Fibroblast of pulmonary artery (primary cell): ENCODE results near the gene KRTAP21-1.
"Not testable (repeated sequence)": the region's sequence is repeated elsewhere in the genome, so short reads cannot be mapped to it uniquely, and the experiment has no call there.

Experiments used
- DNase-seq: peaks from one replicate; pipeline ENCODE4 v3.0.0-alpha.2; 2010; ENCODE audit warnings: low read depth
- H3K4me3 ChIP-seq: replicated peaks from 2 replicates; pipeline ENCODE4 v1.5.1; 2011; ENCODE audit warnings: low read depth, mild to moderate bottlenecking, control low read depth, low read length, moderate library complexity
- TF ChIP-seq, protein P1 (sequence below): IDR thresholded peaks from 2 replicates; pipeline ENCODE4 v1.5.1; 2011; ENCODE audit warnings: mild to moderate bottlenecking, control low read depth, low read length, inconsistent platforms; ENCODE audit errors: missing control alignments

The KRTAP21-1 gene

DNA sequence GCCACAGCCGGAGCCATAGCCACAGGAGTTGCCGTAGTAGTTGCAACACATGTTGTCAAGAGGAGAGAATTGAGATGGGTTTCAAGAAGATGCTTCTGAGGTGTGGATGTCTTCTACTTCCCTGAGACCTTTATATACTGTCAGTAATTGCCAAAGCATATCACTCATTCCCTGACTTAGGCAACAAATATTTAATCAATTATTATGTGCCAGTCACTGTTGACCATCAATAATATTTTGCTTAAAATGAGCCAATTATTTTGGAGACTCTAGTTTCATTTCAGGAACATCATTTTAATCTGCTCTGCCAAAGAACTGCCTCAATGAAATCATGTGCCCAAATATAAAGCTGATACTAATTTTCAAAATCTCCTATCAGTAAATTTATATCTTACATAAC is at the start of gene KRTAP21-1:
Gene KRTAP21-1 (minus strand): TSS at position 101 of the 400 bp plus-strand sequence. CDS start 50 bp downstream, at position 51.
- not testable (repeated sequence) for DNase-seq, H3K4me3 ChIP-seq

DNA sequence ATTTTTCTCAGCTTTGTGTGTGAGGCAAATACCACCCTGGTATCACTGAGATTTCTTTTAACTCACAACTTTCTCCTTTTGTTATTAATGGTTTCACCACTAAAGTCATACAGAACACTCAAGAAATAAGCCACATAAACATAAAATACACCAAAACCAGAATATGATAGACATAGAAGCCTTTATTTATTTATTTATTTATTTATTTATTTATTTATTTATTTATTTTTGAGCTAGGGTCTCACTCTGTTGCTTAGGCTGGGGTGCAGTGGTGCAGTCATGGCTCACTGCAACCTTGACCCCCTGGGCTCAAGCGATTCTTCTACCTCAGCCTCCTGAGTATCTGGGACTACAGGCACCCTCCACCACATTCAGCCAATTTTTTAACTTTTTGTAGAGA is 45.4 kb upstream of the KRTAP21-1 start:
- no peak for DNase-seq
- TF ChIP-seq, protein P1, sequence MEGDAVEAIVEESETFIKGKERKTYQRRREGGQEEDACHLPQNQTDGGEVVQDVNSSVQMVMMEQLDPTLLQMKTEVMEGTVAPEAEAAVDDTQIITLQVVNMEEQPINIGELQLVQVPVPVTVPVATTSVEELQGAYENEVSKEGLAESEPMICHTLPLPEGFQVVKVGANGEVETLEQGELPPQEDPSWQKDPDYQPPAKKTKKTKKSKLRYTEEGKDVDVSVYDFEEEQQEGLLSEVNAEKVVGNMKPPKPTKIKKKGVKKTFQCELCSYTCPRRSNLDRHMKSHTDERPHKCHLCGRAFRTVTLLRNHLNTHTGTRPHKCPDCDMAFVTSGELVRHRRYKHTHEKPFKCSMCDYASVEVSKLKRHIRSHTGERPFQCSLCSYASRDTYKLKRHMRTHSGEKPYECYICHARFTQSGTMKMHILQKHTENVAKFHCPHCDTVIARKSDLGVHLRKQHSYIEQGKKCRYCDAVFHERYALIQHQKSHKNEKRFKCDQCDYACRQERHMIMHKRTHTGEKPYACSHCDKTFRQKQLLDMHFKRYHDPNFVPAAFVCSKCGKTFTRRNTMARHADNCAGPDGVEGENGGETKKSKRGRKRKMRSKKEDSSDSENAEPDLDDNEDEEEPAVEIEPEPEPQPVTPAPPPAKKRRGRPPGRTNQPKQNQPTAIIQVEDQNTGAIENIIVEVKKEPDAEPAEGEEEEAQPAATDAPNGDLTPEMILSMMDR = no peak
- no peak overlapping the region for H3K4me3 ChIP-seq

DNA sequence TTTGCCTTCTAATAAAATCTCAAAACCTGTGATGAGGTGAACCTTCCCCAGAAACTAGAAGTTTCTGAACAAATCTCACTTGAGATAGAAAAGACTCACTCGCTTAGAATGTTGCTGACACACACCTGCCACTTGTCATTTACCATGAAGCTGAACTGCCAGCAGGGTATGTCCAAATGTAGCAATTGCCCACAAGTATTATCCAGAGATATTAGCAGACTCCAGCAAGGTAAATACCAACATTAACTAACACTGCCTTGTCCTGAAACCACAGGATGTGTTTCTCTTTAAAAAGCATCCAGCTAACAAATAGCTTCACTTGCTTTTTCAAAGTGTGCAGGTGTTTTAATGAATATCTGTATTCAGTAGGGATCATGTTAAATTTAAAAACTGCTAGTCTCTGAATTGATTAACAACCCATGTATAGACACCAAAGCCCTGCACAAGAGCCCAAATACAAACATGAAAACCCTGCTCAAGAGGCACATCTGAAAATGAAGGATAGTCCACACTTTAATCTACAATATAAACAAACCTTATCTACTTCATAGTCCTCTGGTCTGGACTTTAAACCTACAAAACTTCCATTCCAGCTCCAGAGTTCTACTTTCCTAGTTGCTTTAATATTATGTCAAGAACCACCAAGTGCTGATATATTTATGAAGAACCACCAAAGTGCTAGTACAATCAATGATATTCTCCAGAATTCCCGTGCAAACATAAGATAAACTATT is 38.5 kb upstream of the KRTAP21-1 start:
- DNase-seq = no peak
- TF ChIP-seq, protein P1 = no peak
- H3K4me3 ChIP-seq = no peak overlapping the region

DNA sequence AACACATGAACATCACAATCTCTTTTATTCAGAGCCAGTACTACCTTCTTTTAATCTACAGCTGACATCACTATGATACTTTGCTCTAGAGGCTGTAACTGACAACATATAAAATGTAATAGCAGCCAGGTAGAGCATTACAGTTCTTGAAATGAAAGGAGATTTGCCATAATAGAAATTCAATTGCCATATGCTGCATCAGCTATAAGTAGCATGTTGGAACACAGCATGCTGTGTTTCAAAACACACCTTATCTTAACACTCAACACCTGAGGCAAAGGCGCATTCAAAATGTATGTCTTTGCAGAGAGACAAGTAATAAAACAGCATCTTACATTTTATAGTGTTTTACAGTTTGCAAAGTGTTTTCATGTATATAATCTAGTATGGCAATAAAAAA is 24.0 kb upstream of the KRTAP21-1 start:
- DNase-seq = no peak
- H3K4me3 ChIP-seq = no peak overlapping the region
- TF ChIP-seq, protein P1 = no peak

DNA sequence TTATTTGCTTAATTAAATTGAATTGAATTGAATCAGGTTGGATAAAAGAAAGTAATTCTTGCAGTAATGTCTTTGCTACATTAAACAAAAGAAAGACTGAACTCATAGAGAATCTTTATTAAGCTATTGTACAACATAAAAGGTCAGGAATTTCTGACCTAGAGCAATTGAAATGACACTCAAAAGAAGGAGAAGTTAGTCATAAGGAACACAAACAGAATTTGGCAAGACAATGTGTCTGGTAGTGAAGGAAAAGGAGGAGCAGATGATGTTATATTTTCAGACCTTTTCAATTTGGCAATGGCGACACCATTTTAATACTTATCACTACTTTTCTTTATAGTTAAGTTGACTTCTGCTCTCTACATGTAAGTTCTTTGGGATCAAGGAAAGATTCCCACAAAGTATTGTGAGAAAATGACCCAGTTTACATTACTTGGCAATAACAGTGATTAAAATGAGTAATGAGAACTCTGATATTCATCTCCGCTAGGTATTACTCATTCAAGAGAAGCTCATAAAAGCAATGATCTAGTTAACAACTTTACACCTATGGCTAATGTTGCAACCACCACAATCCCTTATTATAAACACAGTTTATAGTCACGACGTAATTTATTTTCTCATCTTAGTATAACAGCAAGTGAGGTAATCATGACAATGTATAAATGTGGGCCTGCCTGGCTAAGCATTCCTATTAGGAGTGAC is 14.7 kb upstream of the KRTAP21-1 start:
- TF ChIP-seq, protein P1 = no peak
- DNase-seq = no peak
- H3K4me3 ChIP-seq = no peak overlapping the region

DNA sequence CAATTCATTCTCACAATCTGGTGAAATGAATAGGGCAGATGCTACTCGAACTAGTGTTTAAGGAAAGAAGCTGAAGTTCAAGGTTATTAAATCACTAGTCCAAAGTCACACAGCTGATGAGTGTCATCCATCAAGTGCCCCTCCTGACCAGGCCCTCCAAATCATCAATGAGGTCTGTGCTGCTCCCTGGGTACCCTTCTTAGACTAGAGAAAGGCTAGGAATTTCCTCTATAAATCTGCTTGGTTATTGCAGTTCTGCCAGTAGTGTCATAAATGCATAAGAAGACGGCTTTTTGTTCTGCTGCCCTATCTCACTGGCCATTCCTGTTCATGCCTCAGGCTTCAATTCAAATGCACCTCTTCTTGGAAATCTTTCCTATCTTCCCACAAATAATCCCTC is 5.5 kb upstream of the KRTAP21-1 start:
- no peak overlapping the region for H3K4me3 ChIP-seq
- DNase-seq = no peak
- TF ChIP-seq, protein P1 = no peak

DNA sequence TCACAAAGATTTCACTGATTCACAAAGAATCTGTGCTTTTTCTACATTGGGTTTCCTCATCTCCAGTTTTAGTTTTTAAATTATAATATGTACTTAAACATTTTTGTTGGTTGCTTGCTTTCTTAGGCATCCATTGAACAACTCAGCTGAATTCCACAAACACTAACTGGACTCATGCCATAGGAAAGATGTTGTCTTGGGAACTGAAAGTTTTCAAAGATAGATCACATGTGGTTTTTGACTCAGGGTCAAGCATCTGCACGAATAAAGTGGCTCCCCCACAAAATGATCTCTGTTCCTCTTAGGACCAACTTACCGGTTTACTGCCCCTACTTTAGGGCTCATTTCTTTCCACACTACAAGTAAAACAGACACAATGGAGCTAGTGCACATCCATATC is 3.1 kb upstream of the KRTAP21-1 start:
- no peak for DNase-seq
- TF ChIP-seq, protein P1 = no peak
- no peak overlapping the region for H3K4me3 ChIP-seq
